Measurements from ENCODE around the gene TMEM89.

TMEM89 gene

GRCh38 chr3:48587686-48588085 lies 33.9 kb downstream of the TMEM89 start:
- no peak for DNase-seq (ENCODE audit: low spot score)

- no peak for DNase-seq (ENCODE audit: low spot score)
Measured at GRCh38 chr3:48585411-48585810, 36.2 kb downstream of the TMEM89 start.

- DNase-seq (ENCODE audit: low spot score), result no peak
Measured at GRCh38 chr3:48584836-48585235, 36.7 kb downstream of the TMEM89 start.

- DNase-seq (ENCODE audit: low spot score), result no peak
Measured at GRCh38 chr3:48581621-48582481, 39.7 kb downstream of the TMEM89 start.

DNA sequence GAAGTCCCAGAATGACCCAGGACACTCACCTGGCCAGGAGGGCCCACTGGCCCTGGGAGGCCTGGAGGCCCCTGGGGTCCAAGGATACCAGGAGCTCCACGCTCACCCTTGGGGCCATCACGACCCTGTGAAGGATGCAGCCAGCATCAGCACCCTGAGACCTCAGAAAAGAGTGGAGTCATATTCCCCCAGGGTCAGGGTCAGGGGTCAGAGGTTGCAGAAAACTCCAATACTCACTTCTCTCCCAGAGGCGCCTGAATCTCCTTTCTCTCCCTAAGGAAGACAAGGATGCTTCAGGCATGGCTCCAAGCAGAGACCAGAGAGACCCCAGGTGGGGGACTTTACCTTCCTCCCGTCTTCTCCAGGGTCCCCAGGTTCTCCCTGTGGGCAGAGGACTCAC lies 44.9 kb downstream of the TMEM89 start:
- no peak for DNase-seq (ENCODE audit: low spot score)

- DNase-seq (ENCODE audit: low spot score), result no peak
Measured at GRCh38 chr3:48575366-48575765, 46.2 kb downstream of the TMEM89 start.

GRCh38 chr3:48573973-48574585 lies 47.5 kb downstream of the TMEM89 start:
- DNase-seq (ENCODE audit: low spot score), result no peak

GRCh38 chr3:48572517-48572916 lies 49.1 kb downstream of the TMEM89 start:
- no peak for DNase-seq (ENCODE audit: low spot score)

GRCh38 chr3:48571938-48572337 lies 49.6 kb downstream of the TMEM89 start:
- no peak for DNase-seq (ENCODE audit: low spot score)

Data from COLO829 (cell line).